ENCODE results near the gene TBC1D3B.

DNA sequence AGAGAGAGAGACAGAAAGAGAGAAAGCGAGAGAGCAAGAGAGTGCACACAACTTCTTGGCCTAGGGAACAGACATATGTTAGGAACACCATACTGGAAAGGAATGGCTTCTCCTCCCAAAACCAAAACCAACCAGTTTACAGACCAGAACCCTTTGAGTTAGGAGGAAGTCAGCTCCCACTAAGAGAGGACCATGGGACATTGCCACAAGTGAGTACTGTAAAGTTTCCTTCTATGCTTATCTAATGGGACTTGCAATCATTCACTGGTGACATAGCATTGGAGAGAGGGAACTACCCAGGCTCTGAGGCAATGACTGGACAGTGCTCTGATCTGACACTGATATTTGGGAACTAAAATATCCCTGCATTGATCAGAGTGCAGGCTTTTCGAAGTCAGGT is 32.4 kb downstream of the TBC1D3B start:
- TF ChIP-seq, protein P1, sequence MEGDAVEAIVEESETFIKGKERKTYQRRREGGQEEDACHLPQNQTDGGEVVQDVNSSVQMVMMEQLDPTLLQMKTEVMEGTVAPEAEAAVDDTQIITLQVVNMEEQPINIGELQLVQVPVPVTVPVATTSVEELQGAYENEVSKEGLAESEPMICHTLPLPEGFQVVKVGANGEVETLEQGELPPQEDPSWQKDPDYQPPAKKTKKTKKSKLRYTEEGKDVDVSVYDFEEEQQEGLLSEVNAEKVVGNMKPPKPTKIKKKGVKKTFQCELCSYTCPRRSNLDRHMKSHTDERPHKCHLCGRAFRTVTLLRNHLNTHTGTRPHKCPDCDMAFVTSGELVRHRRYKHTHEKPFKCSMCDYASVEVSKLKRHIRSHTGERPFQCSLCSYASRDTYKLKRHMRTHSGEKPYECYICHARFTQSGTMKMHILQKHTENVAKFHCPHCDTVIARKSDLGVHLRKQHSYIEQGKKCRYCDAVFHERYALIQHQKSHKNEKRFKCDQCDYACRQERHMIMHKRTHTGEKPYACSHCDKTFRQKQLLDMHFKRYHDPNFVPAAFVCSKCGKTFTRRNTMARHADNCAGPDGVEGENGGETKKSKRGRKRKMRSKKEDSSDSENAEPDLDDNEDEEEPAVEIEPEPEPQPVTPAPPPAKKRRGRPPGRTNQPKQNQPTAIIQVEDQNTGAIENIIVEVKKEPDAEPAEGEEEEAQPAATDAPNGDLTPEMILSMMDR (IDR thresholded peaks at IDR 0.05) = no peak
- TF ChIP-seq POLR2AphosphoS5 (IDR thresholded peaks at IDR 0.05; ENCODE audit: low read depth, low read length) (no peak), SIN3A (IDR thresholded peaks at IDR 0.05; ENCODE audit: borderline replicate concordance, insufficient read depth, low read depth, low read length) (no peak)

Data from Panc1 (cell line).